Ureter (tissue), 1 donor: ENCODE measurements around the gene RNMT. TPM values are rescaled to one million over a fixed set of nuclear protein-coding genes. Genes with fewer than 3 reads are reported as not detected.
"Not testable (repeated sequence)": the region's sequence is repeated elsewhere in the genome, so short reads cannot be mapped to it uniquely, and the experiment has no call there.

Experiments
- DNase-seq: peaks from one replicate; pipeline ENCODE4 v3.0.0-alpha.2; 2020; ENCODE audit warnings: low spot score
- total RNA-seq: library from RNA; stranded (reverse); gene quantifications from one replicate; pipeline ENCODE4 v1.2.4, GENCODE V29; 2023
- donor health status: DM: yes; HTN: yes; CAD: no.

RNMT gene
- total RNA-seq = 41.2 TPM

DNA sequence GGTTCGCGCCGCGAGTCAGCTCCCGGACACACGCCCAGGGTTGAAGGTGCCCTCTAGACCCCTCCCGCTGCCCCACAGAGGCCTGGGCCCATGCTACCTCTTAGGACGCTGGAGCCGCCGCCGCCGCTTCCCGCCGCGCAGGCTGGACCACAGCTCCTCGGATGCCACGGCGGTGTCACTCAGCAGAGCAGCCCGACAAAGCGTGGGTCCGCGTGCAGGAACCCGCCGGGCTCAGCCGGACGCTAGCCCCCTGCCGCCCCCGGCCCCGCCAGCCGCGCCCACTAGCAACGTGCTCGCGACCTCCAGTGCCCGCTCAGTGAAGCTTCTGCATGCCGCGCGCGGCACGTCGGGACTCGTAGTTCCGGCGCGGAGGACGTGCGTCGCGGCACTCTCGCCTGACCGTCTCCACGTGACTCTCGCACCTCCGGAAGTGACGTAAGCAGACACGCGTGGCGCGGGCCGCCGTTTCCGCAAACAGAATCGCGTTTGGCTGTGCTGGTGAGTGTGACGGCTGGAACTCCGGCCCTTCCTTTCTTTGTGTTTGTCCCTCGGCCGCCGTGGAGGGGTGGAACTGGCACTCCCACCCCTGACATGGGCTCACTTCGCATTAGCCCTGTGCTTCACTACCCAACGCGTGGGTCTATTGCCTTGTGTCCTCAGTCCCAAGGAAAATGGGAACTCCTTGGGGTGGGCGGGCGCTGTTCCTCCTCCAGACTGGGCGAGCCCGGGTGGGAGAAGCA is at the start of gene RNMT, which contains the start of gene FAM210A:
TSS of gene RNMT (plus strand) at position 442 of the 740 bp plus-strand sequence. CDS start 4,845 bp downstream, outside the sequence.
TSS of gene FAM210A (minus strand) at position 327 of the 740 bp plus-strand sequence. CDS start 44,481 bp downstream, outside the sequence.
- peak; percentile 96 for DNase-seq

DNA sequence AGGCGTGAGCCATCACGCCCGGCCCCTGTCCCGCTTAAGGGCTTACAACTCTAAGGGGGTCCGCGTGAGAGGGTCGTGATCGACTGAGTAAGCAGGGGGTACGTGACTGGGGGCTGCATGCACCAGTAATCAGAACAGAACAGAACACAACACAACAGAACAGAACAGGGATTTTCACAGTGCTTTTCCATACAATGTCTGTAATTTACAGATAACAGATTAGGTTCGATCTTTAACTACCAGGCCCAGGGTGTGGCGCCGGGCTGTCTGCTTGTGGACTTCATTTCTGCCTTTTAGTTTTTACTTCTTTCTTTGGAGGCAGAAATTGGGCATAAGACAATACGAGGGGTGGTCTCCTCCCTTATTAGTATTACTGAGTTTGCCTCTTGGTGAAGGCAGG is 49.1 kb upstream of the RNMT start:
- DNase-seq = not testable (repeated sequence)

DNA sequence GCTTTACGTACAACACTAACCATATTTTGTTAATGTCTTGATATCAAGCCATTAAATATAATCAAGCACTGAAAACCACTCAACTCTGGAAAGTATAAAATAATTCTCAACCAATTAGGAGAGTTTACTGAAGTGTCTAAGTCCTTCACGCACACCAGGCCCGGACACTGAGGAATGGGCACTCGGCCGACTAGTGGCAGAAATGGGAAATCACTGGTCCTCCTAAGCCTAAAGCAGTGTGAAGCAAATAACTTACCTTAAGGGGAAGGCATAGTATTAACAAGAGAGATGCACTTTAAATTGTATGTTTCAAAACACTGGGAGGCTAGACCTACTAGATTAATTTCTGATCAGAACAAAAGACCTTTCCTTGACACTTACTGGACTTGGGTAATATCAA is 45.9 kb upstream of the RNMT start:
- DNase-seq = no peak

DNA sequence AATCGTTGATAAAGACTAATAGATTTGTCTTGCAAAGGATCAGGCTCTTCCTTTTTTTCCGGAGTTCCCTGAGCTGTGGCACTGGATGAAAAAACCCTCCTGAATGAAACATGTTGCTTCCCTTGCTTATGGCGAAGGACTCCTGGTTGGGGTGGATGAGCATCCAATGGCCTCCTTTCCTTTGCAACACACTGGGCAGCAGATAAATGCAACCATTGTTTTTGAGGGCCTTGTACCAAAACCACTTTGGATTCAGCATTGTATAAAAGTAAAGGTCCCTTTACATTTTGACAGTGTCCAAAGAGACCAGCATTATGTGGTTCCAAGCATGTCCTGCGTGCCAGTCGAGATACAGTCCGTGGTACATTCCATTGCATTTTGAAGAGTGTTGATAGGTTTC is 44.8 kb upstream of the RNMT start:
- DNase-seq = no peak

DNA sequence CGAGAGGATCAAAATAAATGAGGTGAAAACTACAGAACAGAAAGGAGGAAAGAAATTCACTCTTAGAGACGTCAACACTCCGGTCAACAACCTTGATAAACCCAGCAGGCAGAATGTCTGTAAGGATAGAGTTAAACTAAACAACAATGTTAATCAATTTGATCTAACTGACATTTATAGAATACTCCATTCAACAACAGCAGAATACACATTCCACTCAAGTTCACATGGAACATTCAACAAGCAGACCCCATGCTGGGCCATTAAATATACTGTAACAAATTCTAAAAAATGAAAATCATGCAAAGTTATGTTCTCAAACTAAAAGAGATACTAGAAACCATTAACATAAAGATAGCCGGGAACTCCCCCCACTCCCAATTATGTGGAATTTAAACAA is 41.9 kb upstream of the RNMT start:
- no peak for DNase-seq

DNA sequence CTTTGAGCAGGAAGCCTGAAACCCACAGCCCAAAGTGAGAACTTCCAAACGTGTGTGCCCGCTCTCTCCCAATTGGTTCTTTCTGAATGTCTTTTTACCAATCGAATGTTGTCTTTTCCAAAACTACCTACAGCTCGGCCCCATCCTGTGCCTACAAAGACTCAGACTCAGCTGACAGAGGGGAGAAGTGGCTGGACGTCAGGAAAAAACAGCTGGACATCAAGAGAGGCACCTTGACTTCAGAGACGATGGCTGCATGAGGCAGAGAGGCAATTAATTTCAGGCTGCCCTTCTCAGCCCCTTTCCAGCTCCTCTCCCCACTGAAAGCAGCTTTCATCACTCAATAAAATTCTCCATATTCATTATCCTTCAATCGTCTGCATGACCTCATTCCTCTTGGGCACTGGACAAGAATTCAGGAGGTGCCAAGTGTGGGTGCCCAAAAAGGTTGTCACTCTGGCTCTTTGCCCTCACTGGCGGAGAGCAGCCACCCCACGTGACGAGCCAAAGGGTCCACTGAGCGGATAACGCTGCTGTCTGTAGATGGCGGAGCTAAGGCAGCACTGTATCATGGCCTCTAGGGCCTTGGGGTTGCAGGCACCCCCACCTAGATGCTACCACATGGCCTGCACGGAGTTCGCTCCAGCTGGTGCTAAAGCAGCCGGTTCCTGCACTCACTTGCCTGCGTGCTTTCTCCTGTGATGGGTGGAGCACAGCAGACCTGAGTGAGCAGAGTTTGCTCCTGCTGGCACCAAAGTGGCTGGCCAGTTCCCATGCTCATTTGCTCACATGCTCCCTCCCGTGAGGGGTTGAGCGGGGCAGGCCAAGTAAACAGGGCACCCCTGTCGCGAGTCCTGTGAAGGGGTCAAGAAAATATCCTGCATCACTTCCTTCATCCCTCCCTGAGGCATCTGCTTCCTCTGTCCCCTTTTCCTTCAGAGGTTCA is 38.0 kb upstream of the RNMT start:
- DNase-seq = no peak

DNA sequence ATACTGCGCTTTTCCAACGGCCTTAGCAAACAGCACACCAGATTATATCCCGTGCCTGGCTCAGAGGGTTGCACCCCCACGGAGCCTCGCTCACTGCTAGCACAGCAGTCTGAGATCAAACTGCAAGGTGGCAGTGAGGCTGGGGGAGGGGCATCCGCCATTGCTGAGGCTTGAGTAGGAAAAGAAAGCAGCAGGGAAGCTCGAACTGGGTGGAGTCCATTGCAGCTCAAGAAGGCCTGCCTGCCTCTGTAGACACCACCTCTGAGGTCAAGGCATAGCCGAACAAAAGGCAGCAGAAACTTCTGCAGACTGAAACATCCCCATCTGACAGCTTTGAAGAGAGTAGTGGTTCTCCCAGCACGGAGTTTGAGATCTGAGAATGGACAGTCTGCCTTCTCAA is 36.4 kb upstream of the RNMT start:
- not testable (repeated sequence) for DNase-seq

DNA sequence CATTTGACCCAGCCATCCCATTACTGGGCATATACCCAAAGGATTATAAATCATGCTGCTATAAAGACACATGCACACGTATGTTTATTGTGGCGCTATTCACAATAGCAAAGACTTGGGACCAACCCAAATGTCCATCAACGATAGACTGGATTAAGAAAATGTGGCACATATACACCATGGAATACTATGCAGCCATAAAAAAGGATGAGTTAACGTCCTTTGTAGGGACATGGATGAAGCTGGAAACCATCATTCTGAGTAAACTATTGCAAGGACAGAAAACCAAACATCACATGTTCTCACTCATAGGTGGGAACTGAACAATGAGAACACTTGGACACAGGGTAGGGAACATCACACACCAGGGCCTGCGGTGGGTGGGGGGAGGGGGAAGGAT is 31.1 kb upstream of the RNMT start:
- DNase-seq = not testable (repeated sequence)

DNA sequence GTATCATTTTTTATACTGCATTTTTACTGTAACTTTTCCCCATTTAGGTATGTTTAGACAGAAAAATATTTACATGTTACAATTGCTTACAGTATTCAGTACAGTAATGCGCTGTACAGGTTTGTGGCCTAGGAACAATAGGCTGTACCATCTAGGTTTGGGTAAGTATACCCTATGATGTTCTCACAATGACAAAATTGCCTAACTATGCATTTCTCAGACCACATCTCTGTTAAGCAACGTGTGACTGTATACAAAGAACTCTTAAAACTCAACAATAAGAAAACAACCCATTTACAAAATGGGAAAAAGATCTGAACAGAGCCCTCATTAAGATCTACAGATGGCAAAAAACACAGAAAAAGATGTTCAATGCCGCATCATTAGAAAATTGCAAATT is 29.5 kb upstream of the RNMT start:
- DNase-seq = no peak

DNA sequence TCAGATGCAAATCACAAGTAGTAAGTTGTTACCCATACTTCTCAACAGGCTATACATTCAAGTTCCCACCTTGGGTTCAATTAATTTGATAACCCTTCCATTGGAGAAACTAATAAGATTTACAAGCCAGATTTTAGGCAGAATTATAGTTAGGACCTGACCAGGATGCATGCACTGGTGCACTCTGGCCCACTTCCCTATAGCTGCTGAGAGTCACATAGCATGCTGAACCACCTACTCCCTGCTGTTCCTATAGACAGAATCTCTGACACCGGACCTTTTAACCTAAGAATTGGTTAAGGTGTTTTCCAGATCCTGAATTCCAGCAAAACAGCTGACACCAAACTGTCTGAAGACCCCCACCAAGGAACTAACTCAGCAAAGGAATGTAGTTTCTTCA is 26.3 kb upstream of the RNMT start:
- no peak for DNase-seq

DNA sequence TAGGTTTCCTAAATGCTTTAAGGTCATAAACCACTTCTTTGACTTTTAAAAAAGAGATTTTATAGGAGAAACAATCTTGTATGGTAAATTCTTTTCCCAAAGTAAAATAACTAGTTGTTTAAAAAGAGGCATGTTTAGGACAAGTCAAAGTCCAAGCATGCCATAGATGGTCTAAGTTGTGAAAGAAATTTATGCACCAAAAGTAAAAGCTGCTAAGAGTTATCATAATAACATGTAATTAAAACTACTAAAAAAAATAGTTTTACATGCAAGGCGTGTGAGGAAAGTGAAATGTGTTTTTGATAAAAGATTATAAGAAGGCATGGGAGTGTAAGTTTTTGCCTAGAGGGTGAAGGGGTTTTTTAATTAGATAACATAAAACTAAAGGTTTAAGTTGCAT is 22.6 kb upstream of the RNMT start:
- no peak for DNase-seq

DNA sequence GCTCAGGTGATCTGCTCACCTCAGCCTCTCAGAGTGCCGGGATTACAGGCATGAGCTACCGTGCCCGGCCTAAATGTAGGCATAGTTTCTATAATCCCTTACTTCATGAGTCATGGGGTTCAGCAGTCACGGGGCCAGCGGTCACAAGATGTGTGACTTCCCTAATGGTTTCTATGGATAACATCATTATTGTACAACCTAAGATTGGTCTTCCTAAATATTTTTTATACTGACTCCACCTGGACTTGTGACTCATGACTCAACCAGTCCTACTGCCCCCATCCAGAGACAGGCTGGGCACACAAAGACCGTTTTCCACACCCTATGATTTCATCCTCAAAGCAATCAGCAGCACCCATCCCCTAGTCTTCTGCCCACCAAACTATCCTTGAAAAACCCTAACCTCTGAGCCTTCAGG is 16.1 kb upstream of the RNMT start:
- DNase-seq = no peak

DNA sequence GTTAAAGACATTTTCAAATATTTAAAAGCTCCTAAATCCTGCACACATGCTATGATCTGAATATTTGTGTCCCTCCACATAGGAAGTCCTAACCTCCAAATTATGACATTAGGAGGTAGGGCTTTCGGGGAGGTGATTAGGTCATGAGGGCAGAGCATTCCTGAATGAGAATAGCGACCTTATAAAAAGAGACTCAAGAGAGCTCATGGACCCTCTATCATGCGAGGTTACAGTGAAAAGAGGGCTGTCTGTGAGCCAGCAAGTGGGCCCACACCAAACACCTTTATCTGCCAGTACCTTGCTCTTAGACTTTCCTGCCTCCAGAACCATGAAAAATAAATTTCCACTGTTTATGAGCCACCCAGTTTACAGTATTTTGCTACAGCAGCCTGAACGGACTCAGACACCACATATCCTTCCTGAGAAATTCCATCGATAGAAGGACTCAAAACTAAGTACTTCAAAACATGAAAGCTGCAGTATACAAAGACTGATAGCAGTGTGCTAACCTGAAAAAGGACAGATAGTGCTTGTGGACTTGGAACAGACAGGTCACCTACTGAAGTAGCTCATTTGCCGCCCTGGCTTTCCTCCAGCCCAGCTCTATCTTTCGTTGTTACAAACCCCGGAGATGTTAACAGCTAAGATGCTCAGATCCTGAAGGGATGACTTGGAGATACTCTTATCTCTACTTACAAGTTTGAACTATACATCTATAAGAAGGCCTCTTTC is 13.9 kb upstream of the RNMT start:
- DNase-seq = no peak

DNA sequence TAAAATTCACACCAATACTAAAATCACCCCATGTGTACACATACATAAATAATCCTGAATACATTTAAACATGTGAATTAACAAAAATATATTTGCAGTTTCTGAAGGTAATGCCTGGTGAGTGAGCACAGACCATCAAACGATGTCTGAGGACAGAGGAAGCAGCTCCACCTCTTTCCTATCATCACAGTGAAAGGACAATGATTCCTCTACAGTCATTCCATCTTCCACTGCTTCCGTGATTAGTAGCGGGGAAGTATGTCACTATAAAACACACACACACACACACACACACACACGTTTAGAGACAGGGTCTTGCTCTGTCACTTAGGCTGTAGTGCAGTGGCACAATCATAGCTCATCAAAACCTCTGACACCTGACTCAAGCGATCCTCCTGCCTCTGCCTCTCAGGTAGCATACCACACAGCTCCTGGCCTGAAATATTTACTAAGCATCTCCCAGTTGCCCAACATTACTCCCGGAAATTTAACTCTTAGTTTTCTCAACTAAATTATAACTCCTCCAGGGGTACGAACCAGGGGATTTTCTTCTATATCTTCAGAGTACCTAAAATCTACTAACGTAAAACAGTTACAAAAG is 12.9 kb upstream of the RNMT start:
- no peak for DNase-seq

DNA sequence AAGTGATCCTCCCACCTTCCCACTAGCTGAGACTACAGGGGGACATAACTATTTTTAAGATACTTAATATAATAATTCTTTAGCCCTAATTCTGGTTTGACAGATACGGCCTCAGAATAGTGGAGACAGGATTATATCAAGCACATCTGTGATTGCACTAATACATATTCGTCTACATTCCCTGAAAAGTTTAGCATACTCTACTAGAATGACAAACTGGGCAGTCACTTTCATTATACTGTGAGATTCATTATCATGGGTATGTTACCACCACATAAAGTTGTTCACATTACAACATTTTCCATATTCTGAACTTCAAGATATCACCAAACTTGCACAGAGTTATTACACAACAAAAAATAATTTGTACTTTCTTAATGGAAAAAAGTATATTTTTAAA is 11.1 kb upstream of the RNMT start:
- DNase-seq = no peak

DNA sequence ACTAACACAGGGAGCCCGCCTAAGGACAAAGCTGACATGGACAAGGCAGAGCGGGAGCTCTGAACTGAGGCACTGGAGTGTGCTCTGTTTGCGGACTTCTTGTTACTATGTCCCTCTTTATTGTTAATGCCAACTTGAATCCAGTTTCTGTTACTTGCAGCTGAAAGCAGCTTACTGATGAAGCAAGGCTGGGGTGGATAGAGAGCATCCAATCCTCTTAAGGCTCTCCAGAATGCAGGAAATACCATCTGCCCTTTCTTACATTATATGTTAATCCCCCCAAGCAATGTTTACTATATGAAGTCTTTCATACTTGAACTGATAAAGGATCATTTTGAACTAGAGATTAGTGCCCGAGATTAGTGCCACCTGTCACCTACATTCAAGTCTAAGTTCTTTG is 9.6 kb upstream of the RNMT start:
- DNase-seq = no peak

DNA sequence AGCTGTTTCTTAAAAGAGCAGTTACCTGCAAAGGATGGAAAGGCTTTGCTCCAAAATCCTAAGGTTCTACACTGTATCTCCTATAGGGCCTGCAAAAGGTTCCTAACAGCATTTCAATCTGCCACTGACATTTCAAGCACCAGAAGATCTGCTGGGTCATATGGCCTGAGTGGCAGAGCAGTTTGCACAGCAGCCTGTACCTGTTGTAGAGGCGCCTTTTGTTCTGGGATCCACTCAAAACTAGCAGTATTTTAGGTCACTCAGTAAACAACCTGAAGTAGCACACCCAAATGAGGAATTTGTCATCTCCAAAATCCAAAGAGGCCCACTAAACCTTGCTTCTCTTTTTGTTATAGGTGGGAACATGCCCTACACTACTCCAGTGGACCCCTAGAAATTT is 6.3 kb upstream of the RNMT start:
- DNase-seq = no peak

DNA sequence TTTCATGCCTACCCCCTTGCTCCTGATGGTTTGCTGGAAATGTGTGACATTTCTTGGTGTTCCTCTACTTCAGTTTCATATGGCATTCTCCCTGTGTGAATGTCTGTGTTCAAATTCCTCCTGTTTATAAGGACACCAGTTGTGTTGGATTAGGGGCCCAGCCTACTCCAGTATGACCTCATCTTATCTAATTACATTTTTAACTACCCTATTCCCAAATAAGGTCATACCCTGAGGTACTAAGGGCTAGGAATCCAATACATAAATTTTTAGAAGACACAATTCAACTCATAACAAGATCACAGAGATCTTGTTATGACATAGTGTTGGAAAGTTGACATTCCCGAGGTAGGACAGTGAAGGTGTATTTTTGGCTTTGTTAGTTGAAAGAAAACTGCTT is 5.6 kb upstream of the RNMT start:
- no peak for DNase-seq

DNA sequence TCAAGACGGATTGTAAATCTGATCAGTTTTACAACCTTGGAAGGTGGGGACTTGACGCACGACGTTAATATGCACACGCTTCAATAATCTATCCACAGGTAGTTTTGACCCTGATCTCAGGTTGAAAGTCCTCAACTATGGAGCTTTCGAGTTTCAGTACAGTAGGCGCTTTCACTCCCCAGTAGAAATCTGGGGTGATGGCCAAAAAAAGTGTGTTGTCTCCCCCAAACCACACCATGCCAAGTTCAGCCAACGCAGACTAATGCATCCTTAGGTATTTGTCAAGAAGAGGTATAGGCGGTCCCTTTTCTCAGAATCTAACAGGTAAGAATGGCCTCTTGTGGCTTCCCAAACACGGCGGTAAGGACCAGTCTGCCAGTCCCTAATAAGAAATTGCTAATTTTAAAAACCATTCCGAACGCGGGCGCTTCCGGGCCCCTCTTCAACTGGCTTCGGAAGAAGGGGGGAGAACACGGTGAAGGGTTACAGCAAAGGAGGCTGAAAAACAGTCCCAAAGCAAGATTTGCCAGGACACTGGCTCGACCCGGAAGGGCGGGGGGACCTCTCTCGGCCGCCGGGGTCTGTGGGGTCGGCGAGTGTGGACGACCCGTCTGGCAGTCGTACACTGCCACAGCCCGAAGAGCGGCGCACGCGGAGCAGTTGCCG is 774 bp upstream of the RNMT start:
- DNase-seq = no peak

DNA sequence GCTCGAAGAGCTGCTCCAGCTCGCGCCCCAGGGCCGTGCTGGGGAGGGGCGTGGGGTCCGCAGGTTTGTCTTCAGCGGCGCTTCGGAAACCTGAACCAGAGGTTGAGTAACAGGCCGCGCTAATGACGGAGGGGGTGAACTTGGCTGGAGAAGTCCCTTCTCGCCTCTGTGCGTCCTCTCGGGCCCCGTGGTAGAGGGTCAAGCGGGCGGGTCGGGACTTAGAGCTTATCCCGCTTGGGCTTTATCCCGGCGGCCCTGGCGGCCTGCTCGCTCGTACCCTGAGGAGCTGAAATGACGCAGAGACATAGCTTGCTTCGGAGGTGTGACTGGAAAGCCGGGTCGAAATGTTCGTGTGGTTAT is 479 bp downstream of the RNMT start:
- peak; percentile 52 for DNase-seq

DNA sequence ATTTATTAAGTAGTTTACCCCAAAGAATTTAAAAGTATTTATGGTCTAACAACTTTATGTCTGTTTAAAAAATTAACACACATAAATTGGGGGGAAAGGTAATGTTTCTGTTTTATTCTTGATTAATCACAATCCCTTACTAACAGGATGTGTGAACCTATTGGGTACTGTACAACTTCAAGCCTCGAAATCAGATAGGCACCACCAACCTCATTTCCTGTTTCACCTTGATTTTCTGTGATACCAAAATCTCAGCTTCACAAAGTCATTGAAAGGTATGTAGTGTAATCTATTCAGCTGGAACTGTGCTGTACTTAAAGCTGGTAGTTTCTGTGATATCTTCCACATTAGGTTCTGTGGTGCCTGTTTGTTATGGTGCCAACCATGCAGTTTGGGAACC is 4.0 kb downstream of the RNMT start:
- DNase-seq = no peak
